ENCODE data around the gene TMEM170B. TPM values are rescaled to one million over a fixed set of nuclear protein-coding genes. Genes with fewer than 3 reads are reported as not detected.

The TMEM170B gene
- polyA plus RNA-seq, 1 donor, result 4.7 TPM

GRCh38 chr6:11584244-11584643 is 46.7 kb downstream of the TMEM170B start:
- DNase-seq, result no peak
- WGBS (ENCODE audit: insufficient coverage, low lambda C conversion rate), result 31% methylated on average over 4 of the region's 5 CpGs
- Histone ChIP-seq H3K27me3 (ENCODE audit: control insufficient read depth, insufficient read depth, low read length) (no peaks in the 10 kb centered on the region), H3K4me3 (ENCODE audit: low read length) (no peak overlapping the region), H3K27ac (ENCODE audit: low read length) (no peak overlapping the region), H3K9me3 (ENCODE audit: control insufficient read depth, low read depth, low read length) (no peaks in the 10 kb centered on the region), H3K4me1 (ENCODE audit: control insufficient read depth, insufficient read depth, low read length) (peaks cover 7% of the 10 kb centered on the region), H3K36me3 (ENCODE audit: control insufficient read depth, insufficient read depth, low read length) (no peaks in the 10 kb centered on the region)

- H3K27me3 ChIP-seq (ENCODE audit: control insufficient read depth, insufficient read depth, low read length), result no peaks in the 10 kb centered on the region
- no peak overlapping the region for H3K27ac ChIP-seq (ENCODE audit: low read length)
- H3K9me3 ChIP-seq (ENCODE audit: control insufficient read depth, low read depth, low read length), result no peaks in the 10 kb centered on the region
- peak in 1 of 2 donors; percentile 52 for DNase-seq
- no peaks in the 10 kb centered on the region for H3K36me3 ChIP-seq (ENCODE audit: control insufficient read depth, insufficient read depth, low read length)
- H3K4me1 ChIP-seq (ENCODE audit: control insufficient read depth, insufficient read depth, low read length), result peaks cover 7% of the 10 kb centered on the region
- 0% methylated on average over 1 of the region's 1 CpG for WGBS (ENCODE audit: insufficient coverage, low lambda C conversion rate)
- H3K4me3 ChIP-seq (ENCODE audit: low read length), result no peak overlapping the region
Measured at GRCh38 chr6:11585426-11586016, 48.0 kb downstream of the TMEM170B start.

GRCh38 chr6:11586117-11586516 is 48.6 kb downstream of the TMEM170B start:
- H3K4me1 ChIP-seq (ENCODE audit: control insufficient read depth, insufficient read depth, low read length), result peaks cover 7% of the 10 kb centered on the region
- no peaks in the 10 kb centered on the region for H3K9me3 ChIP-seq (ENCODE audit: control insufficient read depth, low read depth, low read length)
- no peak overlapping the region for H3K4me3 ChIP-seq (ENCODE audit: low read length)
- no peaks in the 10 kb centered on the region for H3K27me3 ChIP-seq (ENCODE audit: control insufficient read depth, insufficient read depth, low read length)
- DNase-seq, result peak in 1 of 2 donors; percentile 51
- H3K27ac ChIP-seq (ENCODE audit: low read length), result peak overlapping the region; percentile 22
- H3K36me3 ChIP-seq (ENCODE audit: control insufficient read depth, insufficient read depth, low read length), result no peaks in the 10 kb centered on the region
- 50% methylated on average over 2 of the region's 4 CpGs for WGBS (ENCODE audit: insufficient coverage, low lambda C conversion rate)

GRCh38 chr6:11586536-11586935 is 49.0 kb downstream of the TMEM170B start:
- H3K27ac ChIP-seq (ENCODE audit: low read length), result peak overlapping the region; percentile 22
- no CpG with 5 or more reads among the region's 7 CpGs for WGBS (ENCODE audit: insufficient coverage, low lambda C conversion rate)
- H3K36me3 ChIP-seq (ENCODE audit: control insufficient read depth, insufficient read depth, low read length), result no peaks in the 10 kb centered on the region
- H3K9me3 ChIP-seq (ENCODE audit: control insufficient read depth, low read depth, low read length), result no peaks in the 10 kb centered on the region
- peaks cover 7% of the 10 kb centered on the region for H3K4me1 ChIP-seq (ENCODE audit: control insufficient read depth, insufficient read depth, low read length)
- no peaks in the 10 kb centered on the region for H3K27me3 ChIP-seq (ENCODE audit: control insufficient read depth, insufficient read depth, low read length)
- no peak overlapping the region for H3K4me3 ChIP-seq (ENCODE audit: low read length)
- no peak for DNase-seq

GRCh38 chr6:11589261-11589660 is 51.7 kb downstream of the TMEM170B start:
- Histone ChIP-seq H3K4me1 (ENCODE audit: control insufficient read depth, insufficient read depth, low read length) (peaks cover 7% of the 10 kb centered on the region), H3K27ac (ENCODE audit: low read length) (no peak overlapping the region), H3K27me3 (ENCODE audit: control insufficient read depth, insufficient read depth, low read length) (no peaks in the 10 kb centered on the region), H3K9me3 (ENCODE audit: control insufficient read depth, low read depth, low read length) (no peaks in the 10 kb centered on the region), H3K4me3 (ENCODE audit: low read length) (no peak overlapping the region), H3K36me3 (ENCODE audit: control insufficient read depth, insufficient read depth, low read length) (no peaks in the 10 kb centered on the region)
- WGBS (ENCODE audit: insufficient coverage, low lambda C conversion rate), result no CpG with 5 or more reads among the region's 3 CpGs
- no peak for DNase-seq

- no peak for DNase-seq
- H3K27ac ChIP-seq (ENCODE audit: low read length), result no peak overlapping the region
- H3K4me3 ChIP-seq (ENCODE audit: low read length), result no peak overlapping the region
- no peaks in the 10 kb centered on the region for H3K27me3 ChIP-seq (ENCODE audit: control insufficient read depth, insufficient read depth, low read length)
- no peaks in the 10 kb centered on the region for H3K36me3 ChIP-seq (ENCODE audit: control insufficient read depth, insufficient read depth, low read length)
- WGBS (ENCODE audit: insufficient coverage, low lambda C conversion rate), result no CpG with 5 or more reads among the region's 8 CpGs
- H3K9me3 ChIP-seq (ENCODE audit: control insufficient read depth, low read depth, low read length), result no peaks in the 10 kb centered on the region
- no peaks in the 10 kb centered on the region for H3K4me1 ChIP-seq (ENCODE audit: control insufficient read depth, insufficient read depth, low read length)
Measured at GRCh38 chr6:11592294-11592906, 54.9 kb downstream of the TMEM170B start.

- Histone ChIP-seq H3K4me1 (ENCODE audit: control insufficient read depth, insufficient read depth, low read length) (no peaks in the 10 kb centered on the region), H3K9me3 (ENCODE audit: control insufficient read depth, low read depth, low read length) (no peaks in the 10 kb centered on the region)
- no peak for DNase-seq
Measured at GRCh38 chr6:11593096-11593495, 55.5 kb downstream of the TMEM170B start.

GRCh38 chr6:11595903-11596302 is 58.4 kb downstream of the TMEM170B start:
- no CpG with 5 or more reads among the region's 4 CpGs for WGBS (ENCODE audit: insufficient coverage, low lambda C conversion rate)
- no peak overlapping the region for H3K27ac ChIP-seq (ENCODE audit: low read length)
- no peaks in the 10 kb centered on the region for H3K27me3 ChIP-seq (ENCODE audit: control insufficient read depth, insufficient read depth, low read length)
- no peaks in the 10 kb centered on the region for H3K36me3 ChIP-seq (ENCODE audit: control insufficient read depth, insufficient read depth, low read length)
- DNase-seq, result no peak
- H3K4me1 ChIP-seq (ENCODE audit: control insufficient read depth, insufficient read depth, low read length), result peaks cover 5% of the 10 kb centered on the region
- H3K4me3 ChIP-seq (ENCODE audit: low read length), result no peak overlapping the region
- no peaks in the 10 kb centered on the region for H3K9me3 ChIP-seq (ENCODE audit: control insufficient read depth, low read depth, low read length)

More at GRCh38 chr6:11593096-11593495, 55.5 kb downstream of the TMEM170B start:
- WGBS (ENCODE audit: insufficient coverage, low lambda C conversion rate), result 80% methylated on average over 1 of the region's 9 CpGs
- H3K27me3 ChIP-seq (ENCODE audit: control insufficient read depth, insufficient read depth, low read length), result no peaks in the 10 kb centered on the region
- H3K36me3 ChIP-seq (ENCODE audit: control insufficient read depth, insufficient read depth, low read length), result no peaks in the 10 kb centered on the region
- H3K27ac ChIP-seq (ENCODE audit: low read length), result no peak overlapping the region
- no peak overlapping the region for H3K4me3 ChIP-seq (ENCODE audit: low read length)

- Histone ChIP-seq H3K4me1 (ENCODE audit: control insufficient read depth, insufficient read depth, low read length) (peaks cover 5% of the 10 kb centered on the region), H3K4me3 (ENCODE audit: low read length) (no peak overlapping the region), H3K27me3 (ENCODE audit: control insufficient read depth, insufficient read depth, low read length) (no peaks in the 10 kb centered on the region), H3K36me3 (ENCODE audit: control insufficient read depth, insufficient read depth, low read length) (no peaks in the 10 kb centered on the region), H3K9me3 (ENCODE audit: control insufficient read depth, low read depth, low read length) (no peaks in the 10 kb centered on the region), H3K27ac (ENCODE audit: low read length) (no peak overlapping the region)
- DNase-seq, result no peak
- WGBS (ENCODE audit: insufficient coverage, low lambda C conversion rate), result 96% methylated on average over 3 of the region's 8 CpGs
Measured at GRCh38 chr6:11596640-11597237, 59.2 kb downstream of the TMEM170B start.

- DNase-seq, result peak; percentile 89 to 94
- peak overlapping the region; percentile 74 for H3K27ac ChIP-seq (ENCODE audit: low read length)
- H3K36me3 ChIP-seq (ENCODE audit: control insufficient read depth, insufficient read depth, low read length), result no peaks in the 10 kb centered on the region
- H3K9me3 ChIP-seq (ENCODE audit: control insufficient read depth, low read depth, low read length), result no peaks in the 10 kb centered on the region
- 4% methylated on average over 5 of the region's 8 CpGs for WGBS (ENCODE audit: insufficient coverage, low lambda C conversion rate)
- peaks cover 8% of the 10 kb centered on the region for H3K4me1 ChIP-seq (ENCODE audit: control insufficient read depth, insufficient read depth, low read length)
- no peaks in the 10 kb centered on the region for H3K27me3 ChIP-seq (ENCODE audit: control insufficient read depth, insufficient read depth, low read length)
- H3K4me3 ChIP-seq (ENCODE audit: low read length), result no peak overlapping the region
Measured at GRCh38 chr6:11598687-11599086, 61.1 kb downstream of the TMEM170B start.
